ENCODE data around the gene SPTBN2. TPM values are rescaled to one million over a fixed set of nuclear protein-coding genes. Genes with fewer than 3 reads are reported as not detected.

SPTBN2 gene
- total and polyA plus RNA-seq, 2 of the 8 experiments (the other 6 are each of a cell fraction or from before 2014, with no cell fraction given) = 19.1 to 69.0 TPM

GRCh38 chr11:66694732-66695207 lies 34.2 kb downstream of the SPTBN2 start (continued):
- TF ChIP-seq RAD21 (IDR thresholded peaks at IDR 0.05 in 1 of 2, conservative IDR thresholded peaks at IDR 0.05 in 1 of 2; ENCODE audit: low read depth in 2 of 2, low read length in 2 of 2) (peak; percentile 92 to 94), KDM5A (IDR thresholded peaks at IDR 0.05; ENCODE audit: low read length) (no peak), MAX (IDR thresholded peaks at IDR 0.05) (no peak), TAF1 (IDR thresholded peaks at IDR 0.05; ENCODE audit: low read depth, low read length) (no peak), CHD2 (IDR thresholded peaks at IDR 0.05; ENCODE audit: low read length) (no peak), MAFK (IDR thresholded peaks at IDR 0.05; ENCODE audit: low read depth, low read length) (no peak), TEAD4 (IDR thresholded peaks at IDR 0.05; ENCODE audit: low read depth, low read length) (peak; percentile 93), GABPA (IDR thresholded peaks at IDR 0.05; ENCODE audit: borderline replicate concordance, insufficient read depth, low read length) (peak; percentile 71; the same call in 1 of the 2 replicates), CHD1 (IDR thresholded peaks at IDR 0.05; ENCODE audit: low read depth, low read length) (no peak), POU5F1 (IDR thresholded peaks at IDR 0.05; ENCODE audit: low read depth, low read length) (no peak), CTCF (IDR thresholded peaks at IDR 0.05; ENCODE audit: control extremely low read depth in 1 of 3, insufficient read depth in 1 of 3, low read depth in 1 of 3, low read length in 3 of 3) (peak; percentile 77 to 100 (median 97)), NANOG (IDR thresholded peaks at IDR 0.05; ENCODE audit: insufficient read depth, low read depth, low read length, poor library complexity, severe bottlenecking) (no peak)

Data from H1 (cell line).